HEK293 (cell line): ENCODE results near the gene HPCA.

ENCODE experiments used
- CTCF ChIA-PET: fragments of 350-600 bp; formaldehyde crosslinking; extraction: SDS; loops from one replicate; lab custom pipeline; 2021; ENCODE audit warnings: antibody characterized with exemption; lab: Yijun Ruan, JAX
- POLR2A ChIA-PET: fragments of 300-600 bp; formaldehyde crosslinking; extraction: SDS; loops from one replicate; lab custom pipeline; 2020; ENCODE audit warnings: antibody characterized with exemption, inconsistent platforms; lab: Yijun Ruan, JAX
- H3K27ac ChIP-seq: fragments of 200-500 bp; sonication (Bioruptor generic); 2 replicates; pipeline ENCODE4 v1.5.1; 2014; ENCODE audit warnings: low read depth, low read length, control low read depth, inconsistent platforms; ENCODE audit errors: extremely low read depth
- H3K36me3 ChIP-seq, 2 experiments: fragments of 200-500 bp in 1 of 2; sonication (Bioruptor generic) in 1 of 2; 1 replicate in 1 of 2; 2 replicates in 1 of 2; pipeline ENCODE4 v1.5.1; 2014 to 2017; ENCODE audit warnings: inconsistent platforms in 2 of 2, low read length in 2 of 2; ENCODE audit not compliant: control insufficient read depth in 2 of 2, insufficient read depth in 1 of 2
- H3K4me1 ChIP-seq: fragments of 200-500 bp; sonication (Bioruptor generic); 2 replicates; pipeline ENCODE4 v1.5.1; 2014; ENCODE audit warnings: mild to moderate bottlenecking, low read length, inconsistent platforms; ENCODE audit not compliant: control insufficient read depth, insufficient read depth
- H3K4me3 ChIP-seq: 2 replicates; pipeline ENCODE4 v1.5.1; 2011; ENCODE audit warnings: low read depth, mild to moderate bottlenecking, control low read depth, low read length, moderate library complexity
- H3K9me3 ChIP-seq: fragments of 200-500 bp; sonication (Bioruptor generic); 2 replicates; pipeline ENCODE4 v1.5.1; 2014; ENCODE audit warnings: low read depth, low read length, inconsistent platforms; ENCODE audit not compliant: control insufficient read depth, insufficient read depth
- AEBP2 ChIP-seq: fragments of 450-650 bp; formaldehyde crosslinking; IDR thresholded peaks from 2 replicates; pipeline ENCODE4 v1.5.1; 2016; ENCODE audit warnings: missing biosample characterization, missing genetic modification characterization, borderline replicate concordance
- GLI2 ChIP-seq: fragments of 450-650 bp; formaldehyde crosslinking; IDR thresholded peaks from 2 replicates; pipeline ENCODE4; 2017; ENCODE audit warnings: missing biosample characterization, missing genetic modification characterization, low read depth, borderline replicate concordance
- KLF7 ChIP-seq: fragments of 450-650 bp; formaldehyde crosslinking; IDR thresholded peaks from 2 replicates; pipeline ENCODE4 v1.5.1; 2016; ENCODE audit warnings: missing biosample characterization, missing genetic modification characterization, borderline replicate concordance
- PRDM1 ChIP-seq: fragments of 450-650 bp; formaldehyde crosslinking; IDR thresholded peaks from 2 replicates; pipeline ENCODE4; 2016; ENCODE audit warnings: missing biosample characterization, missing genetic modification characterization
- RBAK ChIP-seq: fragments of 450-650 bp; formaldehyde crosslinking; IDR thresholded peaks from 2 replicates; pipeline ENCODE4 v1.5.1; 2016; ENCODE audit warnings: missing biosample characterization, missing genetic modification characterization
- REST ChIP-seq: fragments of 450-650 bp; formaldehyde crosslinking; IDR thresholded peaks from 2 replicates; pipeline ENCODE4 v1.5.1; 2016; ENCODE audit warnings: missing biosample characterization, missing genetic modification characterization
- SALL2 ChIP-seq: fragments of 450-650 bp; formaldehyde crosslinking; IDR thresholded peaks from 2 replicates; pipeline ENCODE4 v1.5.0; 2017; ENCODE audit warnings: missing biosample characterization, mild to moderate bottlenecking, missing genetic modification characterization, borderline replicate concordance
- SCRT2 ChIP-seq: fragments of 450-650 bp; formaldehyde crosslinking; IDR thresholded peaks from 2 replicates; pipeline ENCODE4 v1.5.1; 2016; ENCODE audit warnings: missing biosample characterization, missing genetic modification characterization
- TCF7L2 ChIP-seq: IDR thresholded peaks from 2 replicates; pipeline ENCODE4 v1.6.1; 2011; ENCODE audit warnings: low read depth, mild to moderate bottlenecking, inconsistent platforms, low read length, moderate library complexity, borderline replicate concordance
- ZBTB21 ChIP-seq: fragments of 450-650 bp; formaldehyde crosslinking; IDR thresholded peaks from 2 replicates; pipeline ENCODE4 v1.5.1; 2017; ENCODE audit warnings: missing biosample characterization, missing genetic modification characterization
- ZBTB48 ChIP-seq: fragments of 450-650 bp; formaldehyde crosslinking; IDR thresholded peaks from 2 replicates; pipeline ENCODE4 v1.5.1; 2016; ENCODE audit warnings: missing biosample characterization, missing genetic modification characterization
- ZBTB6 ChIP-seq: fragments of 450-650 bp; formaldehyde crosslinking; IDR thresholded peaks from 2 replicates; pipeline ENCODE4 v1.5.1; 2017; ENCODE audit warnings: missing biosample characterization, missing genetic modification characterization
- ZFP3 ChIP-seq: fragments of 450-650 bp; formaldehyde crosslinking; IDR thresholded peaks from 2 replicates; pipeline ENCODE4 v1.5.1; 2016; ENCODE audit warnings: low read depth, missing biosample characterization, missing genetic modification characterization
- ZFP69B ChIP-seq: fragments of 450-650 bp; formaldehyde crosslinking; IDR thresholded peaks from 2 replicates; pipeline ENCODE4 v1.5.1; 2016; ENCODE audit warnings: missing biosample characterization, missing genetic modification characterization
- ZNF140 ChIP-seq: fragments of 450-650 bp; formaldehyde crosslinking; IDR thresholded peaks from 2 replicates; pipeline ENCODE4 v1.5.1; 2016; ENCODE audit warnings: missing biosample characterization, missing genetic modification characterization
- ZNF16 ChIP-seq: fragments of 450-650 bp; formaldehyde crosslinking; IDR thresholded peaks from 2 replicates; pipeline ENCODE4 v1.5.1; 2016; ENCODE audit warnings: low read depth, missing biosample characterization, missing genetic modification characterization
- ZNF174 ChIP-seq: fragments of 450-650 bp; formaldehyde crosslinking; IDR thresholded peaks from 2 replicates; pipeline ENCODE4 v1.5.0; 2017; ENCODE audit warnings: missing biosample characterization, mild to moderate bottlenecking, missing genetic modification characterization
- ZNF211 ChIP-seq: fragments of 450-650 bp; formaldehyde crosslinking; IDR thresholded peaks from 2 replicates; pipeline ENCODE4 v1.5.1; 2016; ENCODE audit warnings: low read depth, missing biosample characterization, missing genetic modification characterization
- ZNF274 ChIP-seq, 2 experiments: fragments of 200-500 bp in 1 of 2; fragments of 450-650 bp in 1 of 2; sonication (Bioruptor generic) in 1 of 2; formaldehyde crosslinking in 1 of 2; IDR thresholded peaks; 2 replicates each; pipeline versions ENCODE4 v1.5.1 to v1.6.1; 2014 to 2016; ENCODE audit warnings: borderline replicate concordance in 1 of 2, inconsistent platforms in 1 of 2, low read length in 1 of 2, missing biosample characterization in 1 of 2, missing genetic modification characterization in 1 of 2
- ZNF549 ChIP-seq: fragments of 450-650 bp; IDR thresholded peaks from 2 replicates; pipeline ENCODE4 v1.5.1; 2018; ENCODE audit warnings: missing biosample characterization, missing genetic modification characterization, mild to moderate bottlenecking, inconsistent platforms, moderate library complexity
- ZNF585B ChIP-seq: fragments of 450-650 bp; formaldehyde crosslinking; IDR thresholded peaks from 2 replicates; pipeline ENCODE4 v1.5.1; 2016; ENCODE audit warnings: missing biosample characterization, missing genetic modification characterization
- ZNF610 ChIP-seq: fragments of 450-650 bp; formaldehyde crosslinking; IDR thresholded peaks from 2 replicates; pipeline ENCODE4 v1.5.1; 2016; ENCODE audit warnings: missing biosample characterization, missing genetic modification characterization, borderline replicate concordance
- ZNF664 ChIP-seq: fragments of 450-650 bp; formaldehyde crosslinking; IDR thresholded peaks from 2 replicates; pipeline ENCODE4 v1.5.1; 2016; ENCODE audit warnings: missing biosample characterization, missing genetic modification characterization
- ZNF76 ChIP-seq: fragments of 450-650 bp; formaldehyde crosslinking; IDR thresholded peaks from 2 replicates; pipeline ENCODE4; 2016; ENCODE audit warnings: low read depth, missing biosample characterization, missing genetic modification characterization, borderline replicate concordance

HPCA gene

GRCh38 chr1:32928715-32929114, 42.4 kb downstream of the HPCA start:
- H3K27ac ChIP-seq = no peak overlapping the region
- no peak for TF ChIP-seq RBAK (tag by site-specific recombination)
- no peak for TF ChIP-seq ZNF16 (tag by site-specific recombination)
- 0 out of 2 replicates have a peak, but pooled peaks have one; percentile 15 for TF ChIP-seq PRDM1
- TF ChIP-seq ZNF585B (tag by site-specific recombination) = no peak
- TF ChIP-seq ZNF664 (tag by site-specific recombination) = no peak
- TF ChIP-seq ZNF211 (tag by site-specific recombination) = no peak
- no peak for TF ChIP-seq ZNF174
- no peak for TF ChIP-seq AEBP2 (tag by site-specific recombination)
- CTCF ChIA-PET = interaction anchor here (0.7 to 1.4 kb wide), 3 partner anchors 9 to 158 kb away, joined by 3 to 4 read pairs (median 4); no protein-coding TSS in a partner anchor

GRCh38 chr1:32929366-32929765, 43.1 kb downstream of the HPCA start:
- POLR2A ChIA-PET = no interaction called here
- H3K36me3 ChIP-seq = no peaks in the 10 kb centered on the region
- H3K4me1 ChIP-seq = no peaks in the 10 kb centered on the region
- no peak overlapping the region for H3K27ac ChIP-seq
- H3K4me3 ChIP-seq = no peak overlapping the region
- TF ChIP-seq ZNF549 (tag by site-specific recombination) = no peak
- no peak for TF ChIP-seq SALL2
- no peak for TF ChIP-seq TCF7L2
- no peak for TF ChIP-seq ZBTB6
- no peak for TF ChIP-seq AEBP2 (tag by site-specific recombination)
- TF ChIP-seq ZBTB48 (tag by site-specific recombination) = 0 out of 2 replicates have a peak, but pooled peaks have one; percentile 19
- no peak for TF ChIP-seq ZNF274 (IDR thresholded peaks at IDR 0.05; ENCODE audit: low read length)
- TF ChIP-seq ZNF274 (tag by site-specific recombination; IDR thresholded peaks at IDR 0.05; ENCODE audit: borderline replicate concordance) = no peak
- TF ChIP-seq ZFP3 (tag by site-specific recombination) = no peak
- CTCF ChIA-PET = interaction anchor here (1.0 to 6.8 kb wide), 2 partner anchors 10 to 77 kb away, joined by 4 to 71 read pairs; no protein-coding TSS in a partner anchor
- H3K9me3 ChIP-seq = no peaks in the 10 kb centered on the region

More at GRCh38 chr1:32928715-32929114, 42.4 kb downstream of the HPCA start:
- POLR2A ChIA-PET = no interaction called here
- no peaks in the 10 kb centered on the region for H3K9me3 ChIP-seq
- H3K4me3 ChIP-seq = no peak overlapping the region
- H3K36me3 ChIP-seq = no peaks in the 10 kb centered on the region
- H3K4me1 ChIP-seq = no peaks in the 10 kb centered on the region

- ChIA-PET CTCF (interaction anchor here (0.7 to 6.8 kb wide), 7 partner anchors 10 to 166 kb away, joined by 3 to 71 read pairs (median 9); no protein-coding TSS in a partner anchor), POLR2A (interaction anchor here (0.8 kb wide), 1 partner anchor 96 kb away, joined by 3 read pairs; no protein-coding TSS in a partner anchor)
- TF ChIP-seq SCRT2 (no peak), KLF7 (tag by site-specific recombination) (no peak), GLI2 (tag by site-specific recombination) (no peak), ZNF140 (tag by site-specific recombination) (no peak), ZNF174 (no peak), ZFP69B (tag by site-specific recombination) (no peak), ZNF76 (tag by site-specific recombination) (no peak), ZBTB21 (tag by site-specific recombination) (no peak), ZNF610 (no peak), REST (tag by site-specific recombination) (no peak)
- Histone ChIP-seq H3K4me3 (no peak overlapping the region), H3K4me1 (no peaks in the 10 kb centered on the region), H3K27ac (no peak overlapping the region), H3K36me3 (peaks cover 0 to 16% of the 10 kb centered on the region in 2 experiments), H3K9me3 (no peaks in the 10 kb centered on the region)
These were observed 45.5 kb downstream of the HPCA start for GRCh38 chr1:32931760-32932159.
